ENCODE data around the gene ASRGL1. TPM values are rescaled to one million over a fixed set of nuclear protein-coding genes. Genes with fewer than 3 reads are reported as not detected.

ASRGL1 gene
- total RNA-seq, 1 donor = 1.3 TPM

DNA sequence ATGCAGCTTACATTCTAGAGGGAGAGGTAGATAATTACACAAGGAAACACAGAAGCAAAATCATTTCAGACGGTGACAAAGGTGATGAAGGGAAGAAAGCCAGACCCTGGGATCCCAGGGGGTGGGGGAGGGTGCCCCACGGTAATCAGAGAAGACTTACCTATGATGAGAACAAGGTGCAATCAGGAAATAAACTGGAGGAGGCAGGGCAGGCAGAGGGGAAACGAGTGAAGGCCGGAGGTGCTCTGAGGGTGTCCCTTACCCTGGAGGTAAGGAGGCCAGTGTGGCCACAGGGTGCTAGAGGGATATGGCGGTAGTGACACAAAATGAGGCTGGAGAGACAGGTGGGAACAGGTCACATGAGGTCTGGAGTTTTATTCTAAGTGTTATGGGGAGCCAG is 67.7 kb downstream of the ASRGL1 start:
- H3K4me3 ChIP-seq (ENCODE audit: low read depth, low read length) = no peak overlapping the region
- no peak for DNase-seq (ENCODE audit: low read depth)
- TF ChIP-seq, protein P1, sequence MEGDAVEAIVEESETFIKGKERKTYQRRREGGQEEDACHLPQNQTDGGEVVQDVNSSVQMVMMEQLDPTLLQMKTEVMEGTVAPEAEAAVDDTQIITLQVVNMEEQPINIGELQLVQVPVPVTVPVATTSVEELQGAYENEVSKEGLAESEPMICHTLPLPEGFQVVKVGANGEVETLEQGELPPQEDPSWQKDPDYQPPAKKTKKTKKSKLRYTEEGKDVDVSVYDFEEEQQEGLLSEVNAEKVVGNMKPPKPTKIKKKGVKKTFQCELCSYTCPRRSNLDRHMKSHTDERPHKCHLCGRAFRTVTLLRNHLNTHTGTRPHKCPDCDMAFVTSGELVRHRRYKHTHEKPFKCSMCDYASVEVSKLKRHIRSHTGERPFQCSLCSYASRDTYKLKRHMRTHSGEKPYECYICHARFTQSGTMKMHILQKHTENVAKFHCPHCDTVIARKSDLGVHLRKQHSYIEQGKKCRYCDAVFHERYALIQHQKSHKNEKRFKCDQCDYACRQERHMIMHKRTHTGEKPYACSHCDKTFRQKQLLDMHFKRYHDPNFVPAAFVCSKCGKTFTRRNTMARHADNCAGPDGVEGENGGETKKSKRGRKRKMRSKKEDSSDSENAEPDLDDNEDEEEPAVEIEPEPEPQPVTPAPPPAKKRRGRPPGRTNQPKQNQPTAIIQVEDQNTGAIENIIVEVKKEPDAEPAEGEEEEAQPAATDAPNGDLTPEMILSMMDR (IDR thresholded peaks at IDR 0.05; ENCODE audit: insufficient read depth, low read depth, low read length) = no peak

DNA sequence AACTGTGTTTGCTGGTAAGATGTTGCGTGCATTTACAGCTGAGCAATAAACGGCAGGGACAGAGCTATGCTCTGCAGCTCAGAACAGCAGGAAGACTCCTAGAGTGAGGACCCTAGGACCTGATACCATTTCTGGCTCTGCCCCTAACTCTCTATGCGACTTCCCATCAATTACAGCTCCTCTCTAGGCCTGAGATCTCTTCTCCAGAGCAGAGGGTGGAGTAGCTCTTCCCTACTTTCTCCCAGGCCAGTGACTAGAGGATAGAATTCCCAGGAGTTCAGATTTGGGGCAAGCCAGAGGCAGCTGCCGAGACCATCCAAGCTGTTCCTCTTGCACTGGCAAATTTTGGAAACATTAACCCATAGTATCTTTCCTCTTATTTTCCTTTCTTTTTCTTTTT is 68.8 kb downstream of the ASRGL1 start:
- DNase-seq (ENCODE audit: low read depth) = no peak
- H3K4me3 ChIP-seq (ENCODE audit: low read depth, low read length) = no peak overlapping the region

DNA sequence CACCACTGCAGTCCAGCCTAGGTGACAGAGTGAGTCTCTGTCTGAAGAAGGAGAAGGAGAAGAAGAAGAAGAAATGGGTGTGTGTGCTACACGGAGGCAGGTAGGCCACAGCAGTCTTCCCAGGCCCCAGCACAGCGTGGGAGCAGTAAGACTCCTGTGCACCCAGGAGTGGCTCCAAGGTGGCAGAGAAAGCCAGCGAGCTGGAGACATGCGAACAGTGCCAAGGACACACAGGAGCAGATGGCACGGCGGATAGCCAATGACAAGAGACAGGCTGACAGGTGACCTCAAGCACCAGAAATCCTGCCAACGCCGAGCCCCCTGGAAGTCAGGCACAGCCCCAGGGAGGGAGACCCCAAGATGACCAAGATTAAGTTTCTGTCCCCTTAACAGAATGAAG is 72.6 kb downstream of the ASRGL1 start:
- DNase-seq (ENCODE audit: low read depth) = no peak
- TF ChIP-seq, protein P1 (IDR thresholded peaks at IDR 0.05; ENCODE audit: insufficient read depth, low read depth, low read length) = no peak
- no peak overlapping the region for H3K4me3 ChIP-seq (ENCODE audit: low read depth, low read length)

More for the DNA sequence above, 68.8 kb downstream of the ASRGL1 start:
- TF ChIP-seq, protein P1 (IDR thresholded peaks at IDR 0.05; ENCODE audit: insufficient read depth, low read depth, low read length) = no peak

DNA sequence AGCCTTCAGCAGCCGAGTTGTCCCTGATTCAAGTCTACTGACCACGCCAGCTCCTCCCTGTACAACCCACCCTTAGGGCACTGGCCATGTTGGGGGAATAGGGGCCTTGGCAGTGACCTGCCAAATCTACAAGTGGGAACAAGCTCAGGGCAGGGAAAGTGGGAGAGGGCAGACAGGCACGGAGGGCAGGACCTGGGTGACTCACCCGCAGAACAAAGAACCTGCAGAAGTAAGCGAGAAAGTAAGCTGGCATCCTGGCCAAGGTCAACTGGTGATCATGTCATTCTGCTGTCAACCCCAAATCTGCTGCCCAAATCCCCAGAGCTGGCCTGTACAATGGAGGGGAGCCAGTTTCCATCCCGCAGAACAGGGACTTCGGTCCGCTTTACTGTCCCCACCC is 73.7 kb downstream of the ASRGL1 start:
- no peak overlapping the region for H3K4me3 ChIP-seq (ENCODE audit: low read depth, low read length)
- DNase-seq (ENCODE audit: low read depth) = no peak
- TF ChIP-seq, protein P1 (IDR thresholded peaks at IDR 0.05; ENCODE audit: insufficient read depth, low read depth, low read length) = no peak

DNA sequence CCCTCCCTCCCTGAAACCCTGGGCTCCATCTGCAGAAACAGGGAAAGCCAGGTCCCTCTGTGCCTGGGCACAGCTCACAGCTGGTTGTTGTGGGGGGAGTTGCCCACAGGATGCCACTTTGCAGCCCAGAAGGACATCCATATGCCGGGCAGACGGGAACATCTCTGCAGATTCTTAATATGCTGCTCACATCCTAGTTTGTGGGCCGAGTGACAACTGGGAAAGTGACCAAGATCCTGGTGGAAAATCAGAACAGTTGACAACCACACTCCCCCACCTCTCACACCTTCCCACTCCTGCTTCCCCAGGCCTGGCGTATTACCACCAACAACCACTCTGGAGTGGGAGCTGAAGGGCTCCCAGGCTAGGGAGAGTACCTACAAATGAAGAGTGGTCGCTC is 74.3 kb downstream of the ASRGL1 start:
- no peak for DNase-seq (ENCODE audit: low read depth)
- TF ChIP-seq, protein P1 (IDR thresholded peaks at IDR 0.05; ENCODE audit: insufficient read depth, low read depth, low read length) = no peak
- H3K4me3 ChIP-seq (ENCODE audit: low read depth, low read length) = no peak overlapping the region

DNA sequence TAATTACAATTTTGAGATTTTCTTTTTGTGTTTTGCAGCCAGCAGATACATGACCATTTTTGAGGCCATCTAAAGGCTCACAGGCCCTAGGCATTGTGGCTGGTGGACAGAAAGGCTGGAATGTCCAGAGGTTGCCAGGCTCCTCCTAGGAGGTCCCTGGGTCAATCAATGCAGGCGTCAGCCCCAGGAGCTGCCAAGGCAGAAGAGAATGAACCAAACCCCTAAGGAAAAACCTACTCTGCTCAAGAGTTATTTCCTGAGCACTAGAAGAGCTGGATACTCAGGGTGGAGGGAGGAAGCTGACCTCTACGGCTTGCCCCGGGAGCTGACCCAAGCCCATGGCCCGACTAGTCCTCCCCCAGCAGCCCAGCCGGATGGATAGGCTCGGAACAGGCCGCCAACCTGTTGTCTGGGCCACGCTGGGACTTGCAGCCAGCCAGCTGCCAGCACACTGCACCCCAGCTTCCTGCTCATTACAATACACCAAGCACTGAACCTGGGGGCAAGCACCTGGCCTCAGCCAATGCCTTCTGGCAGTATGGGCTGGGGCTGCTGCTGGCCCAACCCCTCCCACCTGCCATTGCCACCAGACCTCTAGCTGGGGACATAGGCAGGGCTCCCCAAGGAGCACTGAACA is 75.9 kb downstream of the ASRGL1 start:
- H3K4me3 ChIP-seq (ENCODE audit: low read depth, low read length) = no peak overlapping the region
- TF ChIP-seq, protein P1 (IDR thresholded peaks at IDR 0.05; ENCODE audit: insufficient read depth, low read depth, low read length) = no peak
- DNase-seq (ENCODE audit: low read depth) = no peak

DNA sequence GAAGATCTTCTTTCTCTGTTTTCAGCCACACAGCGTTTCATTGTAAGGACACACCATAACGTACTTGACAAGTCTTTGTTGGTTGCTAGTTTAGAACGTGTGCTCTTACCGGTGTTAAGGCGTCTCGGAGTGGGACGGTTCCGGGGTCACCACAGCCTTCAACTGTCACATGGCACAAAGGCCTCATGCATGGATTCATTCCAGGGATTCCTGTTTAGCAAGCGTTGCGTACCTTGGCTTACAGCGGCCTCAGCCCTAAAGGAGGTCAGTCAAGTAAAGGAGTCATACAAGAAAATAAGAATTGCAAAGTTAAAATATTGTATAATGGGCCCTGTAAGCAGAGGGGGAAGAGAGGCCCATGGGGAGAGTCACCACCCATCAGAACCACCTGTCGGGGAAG is 79.3 kb downstream of the ASRGL1 start:
- TF ChIP-seq, protein P1 (IDR thresholded peaks at IDR 0.05; ENCODE audit: insufficient read depth, low read depth, low read length) = no peak
- DNase-seq (ENCODE audit: low read depth) = no peak
- no peak overlapping the region for H3K4me3 ChIP-seq (ENCODE audit: low read depth, low read length)
